ENCODE results near the gene OR52I2.

OR52I2 gene

GRCh38 chr11:4581443-4581842, at the start of gene OR52I2:
OR52I2 (plus strand) TSS chr11:4581743.
- no peak within 1 kb of the TSS for H3K27ac ChIP-seq (ENCODE audit: low read length)
- no peaks in the 10 kb centered on the region for H3K4me1 ChIP-seq (ENCODE audit: control insufficient read depth, low read depth, low read length)
- H3K36me3 ChIP-seq (ENCODE audit: control insufficient read depth, low read depth, low read length), result no peaks in the 10 kb centered on the region
- H3K4me3 ChIP-seq (ENCODE audit: low read length), result no peak within 1 kb of the TSS
- H3K9me3 ChIP-seq (ENCODE audit: control insufficient read depth, low read depth, low read length), result no peaks in the 10 kb centered on the region
- no peaks in the 10 kb centered on the region for H3K27me3 ChIP-seq (ENCODE audit: control insufficient read depth, insufficient read depth, low read length)
- no peak within 1 kb of the TSS for H3K9ac ChIP-seq (ENCODE audit: low read length)

DNA sequence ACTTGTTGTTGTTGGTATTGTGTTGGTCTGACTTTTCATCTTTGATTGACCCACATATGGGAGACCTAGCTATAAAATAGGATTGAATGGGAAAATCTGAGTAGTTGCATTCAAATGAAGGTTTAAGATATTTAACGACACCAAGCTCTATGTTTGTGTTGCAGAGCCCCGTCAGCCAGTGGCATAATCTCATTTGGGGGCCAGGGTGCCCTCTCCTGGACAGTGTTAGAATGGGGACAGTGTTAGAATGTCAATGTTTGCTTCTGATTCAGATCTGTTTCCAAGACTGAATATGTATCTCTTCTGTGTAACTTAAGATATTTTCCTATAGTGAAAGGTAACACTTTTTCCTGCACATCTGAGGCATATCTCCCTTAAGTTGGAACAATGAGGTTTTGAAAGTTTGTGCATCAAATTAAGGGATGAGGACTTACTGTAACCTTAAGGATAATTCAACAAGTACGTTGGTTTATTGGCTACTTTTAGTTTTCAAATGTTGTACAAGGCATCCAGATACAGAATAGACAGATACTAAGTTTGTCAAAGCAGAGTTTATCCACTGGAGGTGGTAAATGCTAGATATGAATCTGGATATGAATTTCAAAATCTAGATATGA, 41.8 kb upstream of the OR52I2 start:
- Histone ChIP-seq H3K27me3 (ENCODE audit: control insufficient read depth, insufficient read depth, low read length) (no peaks in the 10 kb centered on the region), H3K9me3 (ENCODE audit: control insufficient read depth, low read depth, low read length) (no peaks in the 10 kb centered on the region), H3K36me3 (ENCODE audit: control insufficient read depth, low read depth, low read length) (no peaks in the 10 kb centered on the region)

DNA sequence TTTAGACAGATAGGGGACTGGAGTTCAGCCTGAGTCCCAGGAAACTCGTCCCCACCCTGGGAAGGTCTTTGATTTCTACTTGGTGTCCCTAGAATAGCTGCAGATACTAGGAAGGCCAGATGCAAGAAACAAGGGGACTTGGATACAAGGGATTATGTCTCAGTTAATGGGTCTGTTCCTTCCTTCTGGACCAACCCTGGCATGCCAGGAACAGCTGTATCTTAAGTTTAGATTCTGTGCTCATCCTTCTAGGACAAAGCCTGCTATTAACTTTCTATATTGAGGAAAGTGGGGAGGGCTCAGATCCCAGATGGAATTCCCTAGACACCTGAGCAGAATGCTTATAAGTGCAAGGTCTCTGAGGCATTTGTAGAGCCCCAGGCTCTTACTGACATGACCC, 40.5 kb upstream of the OR52I2 start:
- no peak overlapping the region for H3K27ac ChIP-seq (ENCODE audit: low read length)
- H3K4me1 ChIP-seq (ENCODE audit: control insufficient read depth, low read depth, low read length), result no peaks in the 10 kb centered on the region
- no peak overlapping the region for H3K9ac ChIP-seq (ENCODE audit: low read length)
- no peak overlapping the region for H3K4me3 ChIP-seq (ENCODE audit: low read length)
- H3K36me3 ChIP-seq (ENCODE audit: control insufficient read depth, low read depth, low read length), result no peaks in the 10 kb centered on the region
- H3K9me3 ChIP-seq (ENCODE audit: control insufficient read depth, low read depth, low read length), result no peaks in the 10 kb centered on the region
- no peaks in the 10 kb centered on the region for H3K27me3 ChIP-seq (ENCODE audit: control insufficient read depth, insufficient read depth, low read length)

More for the DNA sequence above, 41.8 kb upstream of the OR52I2 start:
- Histone ChIP-seq H3K4me3 (ENCODE audit: low read length) (no peak overlapping the region), H3K4me1 (ENCODE audit: control insufficient read depth, low read depth, low read length) (no peaks in the 10 kb centered on the region), H3K27ac (ENCODE audit: low read length) (no peak overlapping the region), H3K9ac (ENCODE audit: low read length) (no peak overlapping the region)

DNA sequence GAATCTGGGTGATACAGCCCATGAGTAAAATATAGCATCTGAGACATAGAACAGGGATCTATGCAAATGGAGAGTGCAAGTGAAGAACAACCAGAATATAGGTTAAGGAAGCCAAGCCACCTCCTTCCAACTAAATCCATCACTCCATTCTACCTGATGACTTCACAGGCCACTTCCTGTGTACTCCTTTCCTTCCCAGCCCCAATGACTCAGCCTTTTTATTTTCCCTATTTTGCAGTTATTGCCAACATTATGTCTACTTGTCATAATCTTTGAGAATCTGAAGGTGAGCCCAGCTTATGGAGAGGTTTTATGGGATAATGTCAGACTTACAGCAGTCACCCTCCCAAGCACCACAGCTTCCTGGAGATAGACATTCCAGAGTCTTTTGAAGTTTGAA, 38.0 kb upstream of the OR52I2 start:
- no peaks in the 10 kb centered on the region for H3K36me3 ChIP-seq (ENCODE audit: control insufficient read depth, low read depth, low read length)
- no peaks in the 10 kb centered on the region for H3K27me3 ChIP-seq (ENCODE audit: control insufficient read depth, insufficient read depth, low read length)
- H3K9ac ChIP-seq (ENCODE audit: low read length), result no peak overlapping the region
- H3K4me1 ChIP-seq (ENCODE audit: control insufficient read depth, low read depth, low read length), result no peaks in the 10 kb centered on the region
- no peak overlapping the region for H3K4me3 ChIP-seq (ENCODE audit: low read length)
- H3K9me3 ChIP-seq (ENCODE audit: control insufficient read depth, low read depth, low read length), result no peaks in the 10 kb centered on the region
- no peak overlapping the region for H3K27ac ChIP-seq (ENCODE audit: low read length)

- H3K27ac ChIP-seq (ENCODE audit: low read length), result no peak within 1 kb of the TSS
- no peaks in the 10 kb centered on the region for H3K4me1 ChIP-seq (ENCODE audit: control insufficient read depth, low read depth, low read length)
- H3K36me3 ChIP-seq (ENCODE audit: control insufficient read depth, low read depth, low read length), result no peaks in the 10 kb centered on the region
- H3K9me3 ChIP-seq (ENCODE audit: control insufficient read depth, low read depth, low read length), result no peaks in the 10 kb centered on the region
- no peak within 1 kb of the TSS for H3K9ac ChIP-seq (ENCODE audit: low read length)
- H3K27me3 ChIP-seq (ENCODE audit: control insufficient read depth, insufficient read depth, low read length), result no peaks in the 10 kb centered on the region
- H3K4me3 ChIP-seq (ENCODE audit: low read length), result no peak within 1 kb of the TSS
These were observed 36.7 kb upstream of the OR52I2 start, which contains the start of gene OR52M1 for GRCh38 chr11:4544891-4545290. OR52M1 (plus strand) TSS chr11:4545191; CDS start chr11:4545191, 0 bp downstream.

DNA sequence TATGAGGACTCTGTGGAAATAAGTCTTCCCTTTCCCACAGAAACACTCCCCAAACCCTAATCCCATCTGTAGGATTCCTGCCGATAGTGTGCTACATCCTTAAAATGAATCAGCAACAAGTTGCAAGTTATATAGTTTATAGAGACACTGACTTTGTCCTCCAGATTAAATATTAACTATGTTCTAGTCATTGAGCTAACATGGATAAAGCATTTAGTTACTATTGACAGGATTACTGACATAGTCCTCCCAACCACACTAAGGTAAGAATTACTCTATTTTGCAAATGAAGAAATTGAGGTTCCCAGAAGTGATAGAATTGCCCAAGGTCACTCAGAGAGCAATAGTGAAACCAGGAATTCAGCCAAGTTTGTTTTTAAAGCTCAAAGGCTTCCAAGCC, 34.7 kb upstream of the OR52I2 start:
- Histone ChIP-seq H3K4me1 (ENCODE audit: control insufficient read depth, low read depth, low read length) (no peaks in the 10 kb centered on the region), H3K4me3 (ENCODE audit: low read length) (no peak overlapping the region), H3K9ac (ENCODE audit: low read length) (no peak overlapping the region), H3K36me3 (ENCODE audit: control insufficient read depth, low read depth, low read length) (no peaks in the 10 kb centered on the region), H3K27ac (ENCODE audit: low read length) (no peak overlapping the region), H3K27me3 (ENCODE audit: control insufficient read depth, insufficient read depth, low read length) (no peaks in the 10 kb centered on the region), H3K9me3 (ENCODE audit: control insufficient read depth, low read depth, low read length) (no peaks in the 10 kb centered on the region)

DNA sequence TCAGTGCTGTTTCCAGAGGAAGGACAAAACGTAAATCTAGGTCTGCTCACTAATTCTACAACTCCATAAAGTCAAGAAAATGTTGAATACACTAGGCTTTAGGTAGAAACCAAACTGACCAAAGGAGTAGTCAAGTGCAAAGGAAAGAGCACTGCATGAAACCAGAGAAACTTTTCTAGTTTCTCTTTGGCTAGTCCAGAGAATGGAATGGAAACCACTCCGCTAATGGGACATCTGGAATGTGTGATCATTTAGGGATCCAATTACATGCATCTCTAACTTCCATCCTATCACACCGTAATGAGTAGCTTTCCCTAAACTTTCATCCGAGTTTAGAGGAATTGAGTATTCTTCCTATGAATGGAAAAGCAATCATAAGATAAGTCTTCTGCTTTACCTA, 34.1 kb upstream of the OR52I2 start:
- Histone ChIP-seq H3K36me3 (ENCODE audit: control insufficient read depth, low read depth, low read length) (no peaks in the 10 kb centered on the region), H3K4me3 (ENCODE audit: low read length) (no peak overlapping the region), H3K9ac (ENCODE audit: low read length) (no peak overlapping the region), H3K4me1 (ENCODE audit: control insufficient read depth, low read depth, low read length) (no peaks in the 10 kb centered on the region), H3K27ac (ENCODE audit: low read length) (no peak overlapping the region), H3K9me3 (ENCODE audit: control insufficient read depth, low read depth, low read length) (no peaks in the 10 kb centered on the region), H3K27me3 (ENCODE audit: control insufficient read depth, insufficient read depth, low read length) (no peaks in the 10 kb centered on the region)

GRCh38 chr11:4551346-4551979, 30.1 kb upstream of the OR52I2 start:
- H3K36me3 ChIP-seq (ENCODE audit: control insufficient read depth, low read depth, low read length), result no peaks in the 10 kb centered on the region
- H3K9ac ChIP-seq (ENCODE audit: low read length), result no peak overlapping the region

GRCh38 chr11:4559527-4560440, 21.8 kb upstream of the OR52I2 start:
- Histone ChIP-seq H3K36me3 (ENCODE audit: control insufficient read depth, low read depth, low read length) (no peaks in the 10 kb centered on the region), H3K27ac (ENCODE audit: low read length) (no peak overlapping the region), H3K4me1 (ENCODE audit: control insufficient read depth, low read depth, low read length) (no peaks in the 10 kb centered on the region), H3K9me3 (ENCODE audit: control insufficient read depth, low read depth, low read length) (no peaks in the 10 kb centered on the region), H3K4me3 (ENCODE audit: low read length) (no peak overlapping the region), H3K27me3 (ENCODE audit: control insufficient read depth, insufficient read depth, low read length) (no peaks in the 10 kb centered on the region), H3K9ac (ENCODE audit: low read length) (no peak overlapping the region)

More at GRCh38 chr11:4551346-4551979, 30.1 kb upstream of the OR52I2 start:
- Histone ChIP-seq H3K9me3 (ENCODE audit: control insufficient read depth, low read depth, low read length) (no peaks in the 10 kb centered on the region), H3K4me3 (ENCODE audit: low read length) (no peak overlapping the region), H3K27me3 (ENCODE audit: control insufficient read depth, insufficient read depth, low read length) (no peaks in the 10 kb centered on the region), H3K4me1 (ENCODE audit: control insufficient read depth, low read depth, low read length) (no peaks in the 10 kb centered on the region), H3K27ac (ENCODE audit: low read length) (no peak overlapping the region)

DNA sequence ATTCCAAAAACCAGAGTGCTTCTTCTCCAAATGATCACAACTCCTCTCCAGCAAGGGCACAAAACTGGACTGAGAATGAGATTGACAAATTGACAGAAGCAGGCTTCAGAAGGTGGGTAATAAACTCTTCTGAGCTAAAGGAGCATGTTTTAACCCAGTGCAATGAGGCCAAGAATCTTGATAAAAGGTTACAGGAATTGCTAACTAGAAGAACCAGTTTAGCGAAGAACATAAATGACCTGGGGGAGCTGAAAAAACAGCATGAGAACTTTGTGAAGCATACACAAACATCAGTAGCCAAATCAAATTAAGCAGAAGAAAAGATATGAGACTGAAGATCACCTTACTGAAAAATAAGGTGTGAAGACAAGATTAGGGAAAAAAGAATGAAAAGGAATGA, 21.1 kb upstream of the OR52I2 start:
- Histone ChIP-seq H3K36me3 (ENCODE audit: control insufficient read depth, low read depth, low read length) (no peaks in the 10 kb centered on the region), H3K9me3 (ENCODE audit: control insufficient read depth, low read depth, low read length) (no peaks in the 10 kb centered on the region), H3K9ac (ENCODE audit: low read length) (no peak overlapping the region), H3K4me1 (ENCODE audit: control insufficient read depth, low read depth, low read length) (no peaks in the 10 kb centered on the region), H3K4me3 (ENCODE audit: low read length) (no peak overlapping the region), H3K27ac (ENCODE audit: low read length) (no peak overlapping the region), H3K27me3 (ENCODE audit: control insufficient read depth, insufficient read depth, low read length) (no peaks in the 10 kb centered on the region)

- Histone ChIP-seq H3K36me3 (ENCODE audit: control insufficient read depth, low read depth, low read length) (no peaks in the 10 kb centered on the region), H3K9ac (ENCODE audit: low read length) (no peak overlapping the region), H3K4me1 (ENCODE audit: control insufficient read depth, low read depth, low read length) (no peaks in the 10 kb centered on the region), H3K9me3 (ENCODE audit: control insufficient read depth, low read depth, low read length) (no peaks in the 10 kb centered on the region), H3K27ac (ENCODE audit: low read length) (no peak overlapping the region), H3K4me3 (ENCODE audit: low read length) (no peak overlapping the region), H3K27me3 (ENCODE audit: control insufficient read depth, insufficient read depth, low read length) (no peaks in the 10 kb centered on the region)
These were observed 16.2 kb upstream of the OR52I2 start for GRCh38 chr11:4565371-4565770.

All from iPS-18a (cell line).